COLO829 (cell line): ENCODE data around the gene CAPZA2.

Experiments
- DNase-seq: peaks from one replicate; pipeline ENCODE4 v3.0.0; 2012; ENCODE audit warnings: low spot score

CAPZA2 gene

DNA sequence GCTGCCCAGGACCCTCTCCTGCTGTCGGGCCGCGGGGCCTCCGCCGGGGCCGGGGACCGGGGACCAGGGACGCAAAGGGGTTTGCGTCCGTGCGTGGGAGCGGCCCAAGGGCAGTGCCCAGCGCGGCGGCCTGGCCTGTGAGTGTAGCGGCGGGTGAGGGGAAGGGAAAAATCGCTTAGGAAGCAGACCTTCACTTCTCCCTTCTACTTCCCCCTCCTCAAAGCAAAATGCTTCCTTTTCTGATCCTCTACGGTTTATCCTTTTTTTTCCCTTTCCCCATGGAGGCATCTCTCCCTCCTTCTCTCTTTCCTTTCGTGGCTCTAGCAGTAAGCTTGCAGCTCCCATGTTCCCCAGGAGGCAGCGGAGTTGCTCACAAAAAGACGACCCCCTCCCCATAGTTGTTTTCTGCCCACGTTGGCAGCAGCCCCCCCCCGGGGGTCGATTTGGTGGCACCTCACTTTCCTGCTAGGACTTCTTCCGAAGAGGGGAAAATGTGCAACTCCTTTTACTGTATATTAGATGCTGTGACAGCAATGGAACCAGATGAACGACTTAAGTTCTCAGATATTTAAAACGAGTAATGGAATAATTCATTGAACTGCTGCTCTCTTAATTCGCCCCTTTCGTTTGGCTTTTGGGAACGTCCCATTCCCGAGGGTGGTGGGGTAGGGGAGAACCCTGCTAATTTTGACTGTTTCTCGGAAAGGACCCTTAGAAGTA, 724 bp downstream of the CAPZA2 start:
- DNase-seq, result peak; percentile 31

DNA sequence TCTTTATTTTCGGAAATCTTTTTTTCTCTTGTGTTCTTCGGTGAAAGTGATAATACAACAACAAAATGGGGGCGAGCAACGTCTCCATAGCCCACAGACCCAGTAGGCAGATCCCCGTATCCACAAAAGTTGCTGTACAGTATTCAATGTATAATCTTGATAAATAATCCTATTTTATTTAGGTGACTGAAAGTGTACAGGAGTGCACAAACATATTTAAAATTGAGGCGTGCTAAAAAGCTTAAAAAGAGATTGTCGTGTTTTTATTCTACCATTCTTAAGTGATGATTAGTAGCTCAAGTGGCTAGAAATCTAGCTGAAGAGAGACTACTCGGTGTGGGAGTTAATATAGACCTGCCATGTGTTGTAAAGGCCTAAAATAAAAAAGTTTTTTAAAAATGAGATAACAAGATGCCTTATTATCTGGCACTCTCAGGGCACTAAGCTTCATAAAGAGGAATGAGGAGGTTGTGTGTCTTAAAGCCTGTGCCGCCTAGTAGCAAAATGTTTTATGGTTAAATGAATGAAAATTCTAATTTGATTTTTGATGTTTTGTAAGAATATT, 1.6 kb downstream of the CAPZA2 start:
- DNase-seq, result no peak

DNA sequence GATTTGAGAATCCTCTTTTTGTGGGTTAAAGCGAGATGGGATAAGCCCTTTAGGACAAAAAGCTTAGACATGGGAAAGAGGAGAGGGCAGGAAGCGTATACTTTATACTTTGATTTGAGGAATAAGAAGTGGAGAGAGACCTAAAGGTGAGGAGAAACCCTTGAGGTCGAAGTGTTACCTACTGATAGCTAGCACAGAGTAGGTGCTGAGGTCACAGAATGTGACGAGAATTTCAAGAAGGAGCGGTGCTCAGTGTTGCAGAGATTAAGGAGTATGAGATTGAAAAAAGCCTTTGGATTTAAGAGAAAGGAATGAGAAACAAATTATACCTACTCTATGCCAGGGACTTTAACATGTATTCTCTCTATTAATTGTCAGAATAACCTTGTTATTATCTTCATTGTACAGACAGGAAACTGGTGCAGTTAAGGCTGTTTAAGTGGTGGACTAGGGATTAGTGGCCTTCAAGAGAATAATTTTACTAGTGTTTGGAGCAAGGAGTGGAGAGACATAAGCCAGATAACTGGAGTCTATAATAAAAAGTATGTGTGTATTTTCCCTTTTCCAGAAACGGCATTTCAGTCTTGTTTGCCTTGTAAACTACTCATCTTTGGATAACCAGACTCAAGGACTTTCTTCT, 8.8 kb downstream of the CAPZA2 start:
- no peak for DNase-seq

DNA sequence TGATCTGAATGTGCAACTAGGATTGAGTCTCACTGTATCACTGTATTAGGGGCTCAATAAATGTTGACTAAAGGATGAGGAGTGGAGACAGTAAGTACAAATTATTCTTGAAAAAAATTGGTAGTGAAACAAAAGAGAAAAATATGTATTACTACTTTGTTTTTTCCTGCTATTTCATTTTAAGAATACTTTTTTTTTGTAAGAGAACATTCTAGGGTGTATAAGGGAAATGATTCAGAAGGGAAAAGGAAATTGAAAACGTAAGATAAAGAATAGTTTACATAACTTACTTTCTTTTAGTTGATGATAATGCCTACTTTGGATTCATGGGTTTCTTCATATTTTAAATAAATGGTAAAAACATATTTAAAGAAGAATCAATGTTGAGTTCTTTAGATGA, 9.6 kb downstream of the CAPZA2 start:
- no peak for DNase-seq

DNA sequence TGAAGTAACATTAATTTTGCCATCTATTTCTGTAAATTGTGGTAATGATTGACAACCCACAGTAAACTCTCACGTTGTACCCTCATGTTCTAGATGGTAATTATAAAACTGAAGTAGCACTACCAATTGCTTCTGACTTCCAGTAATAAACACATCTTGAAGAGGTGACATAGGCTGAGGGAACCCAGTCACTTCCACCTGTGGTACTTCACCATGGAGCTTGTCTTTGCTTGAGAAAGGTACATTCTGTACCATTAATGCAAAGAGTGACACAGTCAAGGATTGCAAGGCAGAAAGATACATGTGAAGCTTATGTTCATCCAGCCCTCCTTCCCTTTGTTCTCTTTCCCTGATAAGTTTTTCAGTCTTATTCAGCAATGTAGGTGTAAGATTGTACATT, 11.2 kb downstream of the CAPZA2 start:
- no peak for DNase-seq

DNA sequence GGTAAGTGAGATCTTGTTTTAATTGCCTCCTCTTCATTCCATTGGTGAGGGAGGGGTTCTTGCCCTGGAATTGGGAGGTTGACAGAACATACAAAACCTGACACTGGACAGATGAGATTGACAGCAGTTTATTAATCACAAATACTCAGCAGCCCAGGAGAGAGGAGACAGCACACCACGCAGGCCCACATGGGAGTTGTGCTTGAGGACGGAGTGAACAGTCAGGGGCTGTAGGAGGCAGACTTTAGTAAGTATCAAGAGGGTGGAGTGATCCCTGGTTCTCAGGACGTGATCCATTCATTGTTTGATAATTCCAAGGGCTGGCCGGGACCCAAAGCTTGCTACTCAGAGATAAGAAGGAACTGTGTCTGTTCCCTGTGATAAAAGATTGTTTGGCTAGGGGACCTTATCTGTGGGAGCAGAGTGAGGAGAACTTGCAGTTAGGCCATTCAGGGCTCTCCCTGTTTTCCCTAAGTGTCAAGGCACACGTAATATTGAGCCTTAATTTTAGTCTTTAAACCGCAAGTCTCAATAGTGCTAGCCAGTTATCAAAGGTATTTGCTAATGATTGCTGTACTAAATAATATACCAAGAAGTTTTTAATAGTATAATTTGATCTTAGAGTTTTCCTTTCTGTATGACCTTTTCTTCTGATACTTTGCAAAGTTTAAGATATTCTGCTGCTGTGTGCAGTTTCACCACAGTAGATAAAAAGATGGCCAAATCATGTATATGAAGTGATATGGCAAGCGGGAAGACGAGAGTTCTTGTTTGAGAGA, 14.5 kb downstream of the CAPZA2 start:
- no peak for DNase-seq

DNA sequence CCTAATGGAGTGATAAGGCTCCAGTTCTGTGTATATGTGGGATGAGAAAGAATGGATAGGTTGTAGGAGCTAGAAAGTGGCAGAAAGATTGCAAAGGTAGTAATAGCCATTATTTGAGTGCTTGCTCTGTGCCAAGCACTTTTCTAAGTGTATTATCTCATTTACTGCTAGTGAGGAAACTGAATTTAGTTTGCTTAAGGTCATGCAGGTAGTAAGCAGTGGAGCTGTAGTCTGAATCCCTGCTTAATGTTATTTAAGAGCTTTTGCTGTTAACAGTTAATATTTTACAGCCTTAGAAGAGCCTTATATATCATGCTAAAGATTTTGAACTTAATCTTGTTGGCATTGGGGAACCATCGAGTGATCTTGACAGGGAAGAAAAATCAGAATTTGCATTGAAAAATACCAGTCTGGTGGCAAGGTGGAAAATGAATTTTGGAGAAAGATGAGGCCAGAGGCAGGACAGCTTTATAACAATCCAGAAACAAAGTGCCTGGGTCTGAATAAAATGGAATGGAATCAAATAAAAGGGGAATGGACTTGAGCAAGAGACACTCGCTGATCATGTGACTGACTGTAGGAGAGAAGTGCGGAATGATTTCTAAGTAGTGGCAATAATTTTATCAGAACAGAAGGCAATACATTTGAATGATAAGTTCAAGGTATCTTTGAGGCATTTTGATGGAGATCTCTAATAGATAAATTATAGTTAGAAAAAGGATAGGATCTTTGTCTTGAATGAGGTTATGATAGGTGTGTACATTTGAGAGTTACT, 15.2 kb downstream of the CAPZA2 start:
- no peak for DNase-seq

DNA sequence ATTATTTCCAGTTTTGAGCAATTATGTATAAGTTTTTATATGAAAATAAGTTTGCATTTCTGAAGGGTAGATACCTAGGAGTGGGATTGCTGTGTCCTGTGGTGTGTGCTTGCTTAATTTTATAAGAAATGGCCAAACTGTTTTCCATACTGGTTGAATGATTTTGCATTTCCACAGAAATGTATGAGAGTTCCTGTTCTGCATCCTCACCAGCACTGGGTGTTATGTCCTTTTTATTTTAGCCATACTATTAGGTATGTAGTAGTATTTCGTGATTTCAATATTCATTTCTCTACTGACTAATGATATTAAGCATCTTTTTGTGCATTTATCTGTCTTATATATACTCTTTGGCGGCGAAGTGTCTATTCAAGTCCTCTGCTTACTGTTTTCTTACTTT, 22.3 kb downstream of the CAPZA2 start:
- no peak for DNase-seq

DNA sequence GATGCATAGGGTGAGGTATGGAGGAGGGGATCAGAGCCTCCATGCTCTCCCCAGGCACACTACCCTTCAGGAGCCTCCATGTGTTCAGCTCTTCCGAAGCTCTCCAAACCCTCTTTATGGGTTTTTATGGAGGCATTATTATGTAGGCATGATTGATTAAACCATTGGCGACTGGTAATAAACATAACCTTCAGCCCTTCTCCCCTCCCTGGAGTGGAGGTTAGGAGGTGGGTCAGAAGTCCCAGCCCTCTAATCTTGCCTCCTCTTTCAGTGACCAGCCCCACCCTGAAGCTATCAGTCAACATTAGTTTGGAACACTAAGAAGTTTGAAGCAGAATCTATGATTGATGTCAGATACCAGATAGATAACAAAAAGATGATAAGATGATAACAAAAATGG, 23.3 kb downstream of the CAPZA2 start:
- DNase-seq, result no peak

DNA sequence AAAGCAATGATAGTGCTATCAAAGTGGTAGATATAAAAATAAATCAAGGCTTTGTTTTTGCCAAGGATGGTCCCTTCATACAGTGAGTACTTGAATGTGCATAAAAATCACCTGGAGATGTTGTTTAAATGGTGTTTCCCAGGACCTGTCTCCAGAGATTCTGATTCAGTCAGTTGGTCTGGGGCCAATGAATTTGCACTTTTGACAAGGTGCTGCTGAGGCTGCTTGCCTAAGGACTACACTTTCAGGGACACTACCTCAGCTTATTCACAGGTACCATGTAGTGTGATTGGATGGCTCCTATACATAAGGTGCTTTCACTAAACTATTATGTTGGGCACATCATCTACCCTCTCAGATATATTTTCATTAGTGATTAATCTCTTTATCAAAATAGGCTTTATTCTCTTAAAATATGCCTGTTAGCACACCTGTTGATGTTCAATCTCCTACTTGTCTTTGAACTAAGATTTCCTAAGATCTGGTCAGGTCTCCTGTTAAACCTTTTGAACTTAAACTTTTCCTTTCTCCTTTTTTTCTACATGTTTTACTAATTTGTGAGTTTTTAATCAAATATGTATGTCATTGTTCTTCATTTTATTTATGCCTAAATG, 24.3 kb downstream of the CAPZA2 start:
- no peak for DNase-seq

DNA sequence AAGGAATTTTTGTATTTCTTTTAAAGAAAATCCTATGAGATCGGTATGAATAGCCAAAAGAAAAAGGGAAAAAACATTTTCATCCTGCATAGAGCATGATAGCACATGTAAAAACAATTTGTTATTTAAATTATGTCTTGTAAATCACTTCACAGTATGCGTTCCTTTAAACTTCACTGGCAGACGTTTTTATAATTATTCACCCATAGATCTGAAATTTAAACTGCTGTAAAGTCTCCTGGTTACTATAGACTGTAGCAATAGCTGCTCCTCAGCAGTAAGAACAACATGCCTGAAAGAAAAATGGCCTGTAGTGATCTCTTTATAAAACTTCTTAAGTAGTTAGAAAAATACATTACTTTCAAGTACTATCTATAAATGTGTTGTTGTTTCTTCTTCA, 26.5 kb downstream of the CAPZA2 start:
- no peak for DNase-seq

DNA sequence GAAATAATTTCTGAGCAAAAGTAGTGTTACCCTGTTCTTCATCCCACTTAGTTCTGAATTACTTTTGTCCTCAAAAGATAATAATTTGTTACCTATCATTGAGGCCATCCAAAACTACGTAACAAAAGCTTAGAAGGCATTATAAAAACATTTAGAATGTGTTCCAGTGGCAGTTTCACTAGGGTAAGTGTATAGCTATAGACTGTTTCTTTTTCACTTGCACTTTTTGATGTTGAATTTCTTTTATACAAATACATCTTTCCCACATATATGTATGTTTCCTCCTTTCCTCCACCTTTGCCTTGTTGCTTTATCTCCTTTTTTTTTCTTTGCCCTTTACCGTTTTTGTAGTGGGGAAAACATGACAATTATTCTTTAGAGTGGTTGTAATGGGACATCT, 33.5 kb downstream of the CAPZA2 start:
- DNase-seq, result no peak

DNA sequence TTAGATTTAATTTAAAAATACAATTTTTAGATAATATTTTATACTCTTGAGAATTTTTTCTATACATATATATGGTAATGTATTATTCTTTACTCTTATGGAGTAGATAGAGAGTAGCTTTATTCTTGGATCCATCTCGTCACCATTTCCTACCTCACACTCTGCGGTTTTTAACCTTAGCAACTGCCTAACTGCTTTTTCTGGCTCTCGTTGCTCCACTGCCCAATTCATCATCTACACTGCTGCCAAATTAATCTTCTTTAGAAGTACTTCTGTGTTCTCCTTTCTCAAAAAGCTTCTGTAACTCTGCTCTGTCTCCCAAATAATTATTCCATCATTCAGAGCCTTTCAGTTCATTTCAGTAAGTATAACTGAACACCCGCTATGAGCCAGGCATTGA, 35.3 kb downstream of the CAPZA2 start:
- DNase-seq, result no peak

DNA sequence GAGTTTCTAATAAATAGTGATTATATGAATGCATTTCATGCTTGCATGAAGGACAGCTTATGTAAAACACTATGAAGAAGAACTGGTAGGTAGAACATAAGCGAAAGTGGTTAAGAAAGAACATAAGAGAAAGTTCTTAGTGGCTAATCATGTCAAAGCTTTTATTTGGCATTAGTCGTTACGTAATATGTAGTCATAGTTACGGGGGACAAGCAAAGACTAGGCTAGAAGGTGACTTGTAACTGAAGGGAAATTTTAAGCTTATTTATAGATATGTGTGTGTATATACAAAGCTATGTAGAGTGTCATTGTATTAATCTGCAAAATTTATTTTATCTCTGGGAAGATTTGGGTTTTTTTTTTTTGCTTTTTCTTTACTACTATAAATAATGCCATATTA, 36.9 kb downstream of the CAPZA2 start:
- DNase-seq, result no peak

DNA sequence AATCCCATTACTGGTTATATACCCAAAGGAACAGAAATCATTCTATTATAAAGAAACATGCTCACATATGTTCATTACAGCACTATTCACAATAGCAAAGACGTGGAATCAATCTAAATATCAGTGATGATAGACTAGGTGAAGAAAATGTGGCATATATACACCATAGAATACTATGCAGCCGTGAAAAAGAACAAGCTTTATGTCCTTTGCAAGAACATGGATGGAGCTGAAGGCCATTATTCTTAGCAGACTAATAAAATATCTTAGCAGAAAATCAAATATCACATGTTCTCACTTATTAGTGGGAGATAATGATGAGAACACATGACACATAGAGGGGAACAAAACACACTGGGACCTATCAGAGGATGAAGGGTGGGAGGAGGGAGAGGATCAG, 38.8 kb downstream of the CAPZA2 start:
- DNase-seq, result no peak

DNA sequence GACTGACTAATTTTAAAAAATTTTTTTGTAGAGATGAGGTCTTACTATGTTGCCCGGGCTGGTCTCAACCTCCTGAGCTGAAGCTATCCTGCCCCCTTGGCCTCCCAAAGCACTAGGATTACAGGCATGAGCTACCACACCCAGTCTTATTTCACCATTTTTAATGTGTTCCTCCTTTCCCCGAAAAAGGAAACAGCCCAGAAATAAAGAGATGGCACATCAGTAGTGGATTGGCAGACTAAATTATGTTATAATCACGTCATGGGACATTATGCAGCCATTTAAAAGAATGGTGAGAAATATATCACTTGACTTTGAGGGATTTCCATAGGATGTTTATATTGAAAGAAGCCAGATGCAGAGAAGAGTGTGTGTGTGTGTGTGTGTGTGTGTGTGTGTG, 40.5 kb downstream of the CAPZA2 start:
- DNase-seq, result no peak

DNA sequence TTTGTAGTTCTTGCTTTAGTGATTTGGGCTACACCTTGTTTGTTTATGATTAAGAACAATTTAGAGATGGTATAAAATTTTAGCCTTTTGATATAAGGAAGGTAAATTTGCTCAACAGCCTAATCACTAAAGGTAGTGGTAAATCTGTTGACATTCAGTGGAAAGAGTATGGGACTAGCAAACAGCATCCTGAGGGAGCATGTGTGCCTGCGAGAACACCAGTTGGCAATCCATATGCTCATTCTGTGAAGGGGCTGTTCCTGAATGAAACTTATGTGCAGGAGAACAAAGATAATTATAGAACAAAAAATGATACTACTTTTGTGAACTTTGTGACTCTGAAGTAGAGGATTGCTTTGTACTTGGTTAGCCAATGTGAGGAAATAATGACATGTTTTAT, 44.0 kb downstream of the CAPZA2 start:
- no peak for DNase-seq

DNA sequence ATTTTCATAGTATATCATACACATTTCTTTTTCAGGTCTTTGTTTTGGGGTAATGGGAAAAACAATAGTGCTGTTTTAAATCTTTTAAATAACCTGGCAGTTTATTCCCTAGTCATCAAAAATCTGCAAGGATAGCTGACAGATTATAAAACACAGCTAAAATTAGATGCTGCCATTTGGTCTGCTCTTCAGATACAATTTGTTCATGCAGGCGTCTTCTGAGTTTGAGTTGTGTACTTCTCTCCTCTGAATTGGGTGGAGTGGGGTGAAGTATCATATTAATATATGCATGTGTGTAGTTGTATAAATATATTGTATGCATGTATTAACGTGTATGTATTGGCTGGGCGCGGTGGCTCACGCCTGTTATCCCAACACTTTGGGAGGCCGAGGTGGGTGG, 48.0 kb downstream of the CAPZA2 start:
- no peak for DNase-seq

DNA sequence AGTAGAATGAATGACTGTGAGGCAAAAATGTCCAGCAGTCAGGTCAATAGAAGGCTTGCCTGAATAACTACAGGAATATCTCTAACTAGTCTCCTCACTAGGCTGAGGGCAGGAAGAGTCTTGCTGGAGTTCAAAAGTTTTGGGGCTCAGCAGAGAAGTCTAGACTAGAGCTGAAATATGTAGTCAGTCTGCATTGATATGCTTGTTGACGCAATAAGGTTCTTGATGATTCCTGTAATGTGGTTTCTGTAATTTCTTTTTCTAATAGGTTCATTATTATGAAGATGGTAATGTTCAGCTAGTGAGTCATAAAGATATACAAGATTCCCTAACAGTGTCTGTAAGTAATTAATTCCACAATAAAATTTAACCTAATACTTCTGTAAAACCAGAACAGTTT, 49.4 kb downstream of the CAPZA2 start:
- no peak for DNase-seq

DNA sequence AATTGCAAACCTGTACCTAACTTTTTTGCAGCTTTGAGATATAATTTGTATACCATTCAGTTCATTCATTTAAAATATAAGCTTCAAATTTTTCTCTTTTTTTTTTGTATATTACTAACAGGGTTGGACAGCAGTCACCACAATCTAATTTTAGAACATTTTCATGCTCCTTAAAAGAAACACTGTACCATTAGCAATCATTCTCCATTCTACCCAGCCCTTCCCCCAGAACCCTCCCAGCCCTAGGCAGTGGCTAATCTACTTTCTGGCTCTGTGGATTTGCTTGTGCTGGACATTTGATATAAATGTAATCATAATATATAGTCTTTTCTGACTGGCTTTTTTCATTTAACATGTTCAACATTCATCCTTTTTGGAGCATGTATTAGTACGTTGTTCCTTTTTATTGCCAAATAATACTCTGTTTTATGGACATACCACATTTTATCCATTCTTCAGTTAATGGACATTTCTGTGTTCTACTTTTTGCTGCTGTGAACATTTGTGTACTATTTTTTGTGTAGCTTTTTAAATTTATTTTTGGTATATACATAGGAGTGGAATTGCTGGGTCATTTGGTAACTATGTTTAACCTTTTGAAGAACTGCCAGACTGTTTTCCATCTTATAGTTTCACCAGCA, 50.0 kb downstream of the CAPZA2 start:
- DNase-seq, result no peak

DNA sequence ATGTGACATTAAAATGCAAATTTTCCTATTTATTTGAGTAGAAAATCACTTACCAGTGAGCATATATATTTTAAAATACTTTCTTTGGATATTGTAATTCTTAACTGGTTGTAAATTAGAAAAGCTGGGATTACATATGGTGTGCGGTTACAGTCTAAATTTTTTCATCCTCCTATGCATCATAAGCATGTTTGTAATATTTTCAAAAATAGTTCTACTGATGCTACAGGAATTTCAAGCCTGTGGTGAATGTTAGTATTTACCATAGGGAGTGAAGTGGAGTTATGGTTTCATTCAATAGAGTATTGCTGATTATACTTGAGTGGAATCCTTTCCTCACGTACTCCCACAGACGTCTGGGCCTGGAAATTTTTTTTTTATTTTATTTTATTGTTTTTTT, 56.3 kb downstream of the CAPZA2 start:
- no peak for DNase-seq
